Measurements from ENCODE around the gene DDT. TPM values are rescaled to one million over a fixed set of nuclear protein-coding genes. Genes with fewer than 3 reads are reported as not detected.
"Not testable (repeated sequence)": the region's sequence is repeated elsewhere in the genome, so short reads cannot be mapped to it uniquely, and the experiment has no call there.

DDT gene
- 100 to 1,000 TPM in 1 of 2 donors, 10 to 100 TPM in 1; 97.4 to 127 TPM for total RNA-seq

- not testable (repeated sequence) for H3K27me3 Mint-ChIP-seq; DNase-seq (ENCODE audit: low spot score); H3K9me3 Mint-ChIP-seq; H3K36me3 Mint-ChIP-seq; H3K4me3 Mint-ChIP-seq; H3K27ac Mint-ChIP-seq
- peak; percentile 98 to 99 for ATAC-seq
- H3K4me1 Mint-ChIP-seq (ENCODE audit: low read depth in 2 of 2) = peaks cover 9 to 21% of the 10 kb centered on the region in 2 donors
These were observed at the start of gene DDT for GRCh38 chr22:23974345-23974744. DDT (minus strand) TSS chr22:23974441; CDS start chr22:23974414, 27 bp downstream.

GRCh38 chr22:24023204-24023789, 49.1 kb upstream of the DDT start:
- ATAC-seq (no peak), DNase-seq (ENCODE audit: low spot score) (no peak)
- peaks cover 16 to 17% of the 10 kb centered on the region in 2 donors for H3K4me1 Mint-ChIP-seq (ENCODE audit: low read depth in 2 of 2)
- H3K27me3 Mint-ChIP-seq = no peaks in the 10 kb centered on the region
- no peaks in the 10 kb centered on the region for H3K9me3 Mint-ChIP-seq
- no peak overlapping the region for H3K4me3 Mint-ChIP-seq
- H3K27ac Mint-ChIP-seq = no peak overlapping the region
- H3K36me3 Mint-ChIP-seq = no peaks in the 10 kb centered on the region

GRCh38 chr22:24021304-24021703, 47.1 kb upstream of the DDT start:
- Mint-ChIP-seq H3K4me3 (no peak overlapping the region), H3K36me3 (peaks cover 5% of the 10 kb centered on the region)

GRCh38 chr22:24016156-24016555, 41.9 kb upstream of the DDT start:
- Mint-ChIP-seq H3K36me3 (peaks cover 5% of the 10 kb centered on the region), H3K9me3 (no peaks in the 10 kb centered on the region), H3K27me3 (no peaks in the 10 kb centered on the region), H3K27ac (no peak overlapping the region), H3K4me3 (no peak overlapping the region), H3K4me1 (ENCODE audit: low read depth in 2 of 2) (peaks cover 22 to 29% of the 10 kb centered on the region in 2 donors)
- ATAC-seq (no peak), DNase-seq (ENCODE audit: low spot score) (no peak)

More at GRCh38 chr22:24021304-24021703, 47.1 kb upstream of the DDT start:
- DNase-seq (ENCODE audit: low spot score) (no peak), ATAC-seq (no peak)
- Mint-ChIP-seq H3K27me3 (no peaks in the 10 kb centered on the region), H3K27ac (no peak overlapping the region), H3K9me3 (no peaks in the 10 kb centered on the region), H3K4me1 (ENCODE audit: low read depth in 2 of 2) (peaks cover 16 to 20% of the 10 kb centered on the region in 2 donors)

GRCh38 chr22:24011735-24012068, 37.5 kb upstream of the DDT start:
- DNase-seq (ENCODE audit: low spot score) = no peak
- peak overlapping the region; percentile 96 for H3K4me3 Mint-ChIP-seq

GRCh38 chr22:24010018-24010391, 35.8 kb upstream of the DDT start:
- H3K27ac Mint-ChIP-seq = peak overlapping the region in 1 of 2 donors; percentile 93
- ATAC-seq = no peak
- no peaks in the 10 kb centered on the region for H3K36me3 Mint-ChIP-seq
- H3K4me1 Mint-ChIP-seq (ENCODE audit: low read depth in 2 of 2) = peaks cover 22 to 28% of the 10 kb centered on the region in 2 donors
- no peaks in the 10 kb centered on the region for H3K27me3 Mint-ChIP-seq
- no peak for DNase-seq (ENCODE audit: low spot score)
- H3K9me3 Mint-ChIP-seq = no peaks in the 10 kb centered on the region
- H3K4me3 Mint-ChIP-seq = no peak overlapping the region

More at GRCh38 chr22:24011735-24012068, 37.5 kb upstream of the DDT start:
- Mint-ChIP-seq H3K36me3 (no peaks in the 10 kb centered on the region), H3K9me3 (no peaks in the 10 kb centered on the region), H3K27ac (peak overlapping the region; percentile 88 to 93), H3K4me1 (ENCODE audit: low read depth in 2 of 2) (peaks cover 22 to 35% of the 10 kb centered on the region in 2 donors), H3K27me3 (no peaks in the 10 kb centered on the region)
- ATAC-seq = no peak

GRCh38 chr22:24009227-24010017, 35.2 kb upstream of the DDT start:
- no peak for ATAC-seq
- Mint-ChIP-seq H3K27ac (peak overlapping the region in 1 of 2 donors; percentile 93), H3K27me3 (no peaks in the 10 kb centered on the region), H3K4me1 (ENCODE audit: low read depth in 2 of 2) (peaks cover 18 to 25% of the 10 kb centered on the region in 2 donors), H3K4me3 (no peak overlapping the region), H3K36me3 (no peaks in the 10 kb centered on the region), H3K9me3 (no peaks in the 10 kb centered on the region)
- no peak for DNase-seq (ENCODE audit: low spot score)

- no peaks in the 10 kb centered on the region for H3K36me3 Mint-ChIP-seq
- no peak for ATAC-seq
- H3K9me3 Mint-ChIP-seq = no peaks in the 10 kb centered on the region
- no peak for DNase-seq (ENCODE audit: low spot score)
- H3K4me3 Mint-ChIP-seq = no peak overlapping the region
- H3K27me3 Mint-ChIP-seq = no peaks in the 10 kb centered on the region
- no peak overlapping the region for H3K27ac Mint-ChIP-seq
- H3K4me1 Mint-ChIP-seq (ENCODE audit: low read depth in 2 of 2) = peaks cover 14 to 17% of the 10 kb centered on the region in 2 donors
These were observed 34.4 kb upstream of the DDT start for GRCh38 chr22:24008381-24009226.

GRCh38 chr22:24008022-24008283, 33.7 kb upstream of the DDT start:
- Mint-ChIP-seq H3K27me3 (no peaks in the 10 kb centered on the region), H3K4me3 (no peak overlapping the region), H3K9me3 (no peaks in the 10 kb centered on the region), H3K4me1 (ENCODE audit: low read depth in 2 of 2) (peaks cover 10 to 13% of the 10 kb centered on the region in 2 donors), H3K27ac (no peak overlapping the region), H3K36me3 (no peaks in the 10 kb centered on the region)
- ATAC-seq (no peak), DNase-seq (ENCODE audit: low spot score) (no peak)

- Mint-ChIP-seq H3K27ac (no peak overlapping the region), H3K4me3 (no peak overlapping the region), H3K9me3 (no peaks in the 10 kb centered on the region), H3K27me3 (no peaks in the 10 kb centered on the region), H3K4me1 (ENCODE audit: low read depth in 2 of 2) (peaks cover 9 to 13% of the 10 kb centered on the region in 2 donors), H3K36me3 (no peaks in the 10 kb centered on the region)
- ATAC-seq (no peak), DNase-seq (ENCODE audit: low spot score) (no peak)
These were observed 33.2 kb upstream of the DDT start for GRCh38 chr22:24007253-24008021.

- Mint-ChIP-seq H3K27me3 (no peaks in the 10 kb centered on the region), H3K27ac (no peak overlapping the region), H3K9me3 (no peaks in the 10 kb centered on the region), H3K4me1 (ENCODE audit: low read depth in 2 of 2) (peaks cover 6 to 13% of the 10 kb centered on the region in 2 donors), H3K36me3 (no peaks in the 10 kb centered on the region), H3K4me3 (no peak overlapping the region)
- no peak for ATAC-seq
- DNase-seq (ENCODE audit: low spot score) = no peak
These were observed 32.6 kb upstream of the DDT start for GRCh38 chr22:24006914-24007214.

GRCh38 chr22:24006207-24006913, 32.1 kb upstream of the DDT start:
- Mint-ChIP-seq H3K4me1 (ENCODE audit: low read depth in 2 of 2) (peaks cover 6 to 13% of the 10 kb centered on the region in 2 donors), H3K27me3 (no peaks in the 10 kb centered on the region), H3K27ac (no peak overlapping the region), H3K9me3 (no peaks in the 10 kb centered on the region), H3K36me3 (no peaks in the 10 kb centered on the region), H3K4me3 (no peak overlapping the region)
- no peak for DNase-seq (ENCODE audit: low spot score)
- ATAC-seq = no peak

GRCh38 chr22:24005201-24005600, 31.0 kb upstream of the DDT start, which contains the start of gene GSTT4:
GSTT4 (minus strand) TSS chr22:24005453; CDS start chr22:24005356, 97 bp downstream.
- peaks cover under 1 to 2% of the 10 kb centered on the region in 2 donors for H3K4me1 Mint-ChIP-seq (ENCODE audit: low read depth in 2 of 2)
- peak in 1 of 2 donors; percentile 19 for ATAC-seq
- H3K27me3 Mint-ChIP-seq = no peaks in the 10 kb centered on the region
- H3K36me3 Mint-ChIP-seq = no peaks in the 10 kb centered on the region
- DNase-seq (ENCODE audit: low spot score) = no peak
- H3K27ac Mint-ChIP-seq = no peak within 1 kb of the TSS
- H3K9me3 Mint-ChIP-seq = no peaks in the 10 kb centered on the region
- no peak within 1 kb of the TSS for H3K4me3 Mint-ChIP-seq
